Measurements from ENCODE around the gene BEAN1.

- TF ChIP-seq CTCF (tag by site-specific recombination; IDR thresholded peaks at IDR 0.05) (no peak), ZNF660 (tag by site-specific recombination; IDR thresholded peaks at IDR 0.05) (no peak), YY1 (tag by site-specific recombination; IDR thresholded peaks at IDR 0.05) (no peak), ZNF221 (tag by site-specific recombination; IDR thresholded peaks at IDR 0.05; ENCODE audit: borderline replicate concordance) (no peak), GFI1B (tag by site-specific recombination; IDR thresholded peaks at IDR 0.05) (no peak), PATZ1 (tag by site-specific recombination; IDR thresholded peaks at IDR 0.05) (no peak), BCL11A (tag by site-specific recombination; IDR thresholded peaks at IDR 0.05; ENCODE audit: low read depth) (no peak), ZNF658 (tag by site-specific recombination; IDR thresholded peaks at IDR 0.05) (no peak), ZNF146 (tag by site-specific recombination; IDR thresholded peaks at IDR 0.05) (no peak), GLI2 (tag by site-specific recombination; IDR thresholded peaks at IDR 0.05; ENCODE audit: borderline replicate concordance, low read depth) (no peak), SP7 (tag by site-specific recombination; IDR thresholded peaks at IDR 0.05) (no peak), TCF7L2 (IDR thresholded peaks at IDR 0.05; ENCODE audit: borderline replicate concordance, low read depth, low read length) (no peak), ZNF121 (tag by site-specific recombination; IDR thresholded peaks at IDR 0.05) (no peak), ZBTB48 (tag by site-specific recombination; IDR thresholded peaks at IDR 0.05) (no peak)
Observed at GRCh38 chr16:66389256-66390176, 37.6 kb upstream of the BEAN1 start.

All from HEK293 (cell line).